Measurements from ENCODE around the gene RUNX1. TPM values are rescaled to one million over a fixed set of nuclear protein-coding genes. Genes with fewer than 3 reads are reported as not detected.

RUNX1 gene
- total RNA-seq, 1 donor from 2014 or later = 121 TPM

- peaks cover 89% of the 10 kb centered on the region for H3K36me3 Mint-ChIP-seq (ENCODE audit: low read depth)
- H3K9me3 Mint-ChIP-seq = no peaks in the 10 kb centered on the region
- no peaks in the 10 kb centered on the region for H3K27me3 Mint-ChIP-seq (ENCODE audit: low read depth)
- H3K4me3 Mint-ChIP-seq (ENCODE audit: low read depth) = no peak overlapping the region
- H3K4me1 Mint-ChIP-seq (ENCODE audit: low read depth) = peaks cover 26% of the 10 kb centered on the region
- H3K27ac Mint-ChIP-seq = peak overlapping the region; percentile 52
- DNase-seq (ENCODE audit: low spot score) = no peak
- intact Hi-C loops (cut with micrococcal nuclease) = no loop called here
Observed at GRCh38 chr21:34852448-34852847, 196.7 kb downstream of the RUNX1 start.

- no peaks in the 10 kb centered on the region for H3K27me3 Mint-ChIP-seq (ENCODE audit: low read depth)
- no peak overlapping the region for H3K4me3 Mint-ChIP-seq (ENCODE audit: low read depth)
- peaks cover 42% of the 10 kb centered on the region for H3K4me1 Mint-ChIP-seq (ENCODE audit: low read depth)
- H3K9me3 Mint-ChIP-seq = no peaks in the 10 kb centered on the region
- no peak for DNase-seq (ENCODE audit: low spot score)
- H3K36me3 Mint-ChIP-seq (ENCODE audit: low read depth) = peaks cover 86% of the 10 kb centered on the region
- intact Hi-C loops (cut with micrococcal nuclease) = no loop called here
- no peak overlapping the region for H3K27ac Mint-ChIP-seq
Observed at GRCh38 chr21:34850166-34850690, 198.9 kb downstream of the RUNX1 start.

- no peaks in the 10 kb centered on the region for H3K9me3 Mint-ChIP-seq
- H3K27ac Mint-ChIP-seq = no peak overlapping the region
- H3K36me3 Mint-ChIP-seq (ENCODE audit: low read depth) = peaks cover 80% of the 10 kb centered on the region
- H3K4me3 Mint-ChIP-seq (ENCODE audit: low read depth) = peak overlapping the region; percentile 15
- intact Hi-C loops (cut with micrococcal nuclease) = loop anchor here (5.0 to 10.0 kb wide), 2 partner anchors 36 to 102 kb away; no protein-coding TSS in a partner anchor
- no peaks in the 10 kb centered on the region for H3K27me3 Mint-ChIP-seq (ENCODE audit: low read depth)
- peaks cover 49% of the 10 kb centered on the region for H3K4me1 Mint-ChIP-seq (ENCODE audit: low read depth)
- no peak for DNase-seq (ENCODE audit: low spot score)
Observed at GRCh38 chr21:34846601-34847112, 202.4 kb downstream of the RUNX1 start.

- peak; percentile 70 for DNase-seq (ENCODE audit: low spot score)
- H3K9me3 Mint-ChIP-seq = no peaks in the 10 kb centered on the region
- H3K36me3 Mint-ChIP-seq (ENCODE audit: low read depth) = peaks cover 76% of the 10 kb centered on the region
- peaks cover 43% of the 10 kb centered on the region for H3K4me1 Mint-ChIP-seq (ENCODE audit: low read depth)
- intact Hi-C loops (cut with micrococcal nuclease) = loop anchor here (2.0 to 10.0 kb wide), 3 partner anchors 37 to 101 kb away; no protein-coding TSS in a partner anchor
- H3K4me3 Mint-ChIP-seq (ENCODE audit: low read depth) = peak overlapping the region; percentile 35
- H3K27me3 Mint-ChIP-seq (ENCODE audit: low read depth) = no peaks in the 10 kb centered on the region
- peak overlapping the region; percentile 47 for H3K27ac Mint-ChIP-seq
Observed at GRCh38 chr21:34845521-34846451, 203.3 kb downstream of the RUNX1 start.

DNA sequence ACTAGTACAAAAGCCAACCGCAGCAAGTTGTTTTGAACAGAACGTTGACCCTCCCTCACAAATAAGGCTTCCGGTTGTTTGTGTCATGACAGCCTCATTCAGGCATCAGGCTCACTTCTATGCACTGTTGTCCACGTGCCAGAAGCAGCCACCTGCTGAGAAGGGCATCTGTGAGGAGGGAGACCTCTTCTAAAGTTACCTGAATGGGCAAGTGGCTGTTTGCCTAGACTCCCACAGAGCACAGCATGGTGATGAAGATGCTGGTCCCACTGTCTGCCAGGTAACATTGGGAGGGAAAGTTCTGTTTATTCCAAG, 204.2 kb downstream of the RUNX1 start:
- Mint-ChIP-seq H3K36me3 (ENCODE audit: low read depth) (peaks cover 76% of the 10 kb centered on the region), H3K27ac (no peak overlapping the region), H3K4me1 (ENCODE audit: low read depth) (peaks cover 51% of the 10 kb centered on the region), H3K9me3 (no peaks in the 10 kb centered on the region), H3K27me3 (ENCODE audit: low read depth) (no peaks in the 10 kb centered on the region), H3K4me3 (ENCODE audit: low read depth) (no peak overlapping the region)
- no peak for DNase-seq (ENCODE audit: low spot score)
- intact Hi-C loops (cut with micrococcal nuclease) = loop anchor here (2.0 to 10.0 kb wide), 3 partner anchors 36 to 100 kb away; no protein-coding TSS in a partner anchor

- intact Hi-C loops (cut with micrococcal nuclease) = loop anchor here (2.0 to 10.0 kb wide), 2 partner anchors 35 to 99 kb away; no protein-coding TSS in a partner anchor
- Mint-ChIP-seq H3K4me3 (ENCODE audit: low read depth) (no peak overlapping the region), H3K27ac (peak overlapping the region; percentile 34)
Observed at GRCh38 chr21:34844013-34844923, 204.8 kb downstream of the RUNX1 start.

GRCh38 chr21:34843562-34843961, 205.5 kb downstream of the RUNX1 start:
- no peaks in the 10 kb centered on the region for H3K9me3 Mint-ChIP-seq
- no peaks in the 10 kb centered on the region for H3K27me3 Mint-ChIP-seq (ENCODE audit: low read depth)
- intact Hi-C loops (cut with micrococcal nuclease) = loop anchor here (10.0 kb wide), 1 partner anchor 99 kb away; no protein-coding TSS in a partner anchor
- H3K36me3 Mint-ChIP-seq (ENCODE audit: low read depth) = peaks cover 81% of the 10 kb centered on the region
- no peak for DNase-seq (ENCODE audit: low spot score)
- H3K4me3 Mint-ChIP-seq (ENCODE audit: low read depth) = no peak overlapping the region
- peaks cover 61% of the 10 kb centered on the region for H3K4me1 Mint-ChIP-seq (ENCODE audit: low read depth)
- H3K27ac Mint-ChIP-seq = no peak overlapping the region

More at GRCh38 chr21:34844013-34844923, 204.8 kb downstream of the RUNX1 start:
- peaks cover 77% of the 10 kb centered on the region for H3K36me3 Mint-ChIP-seq (ENCODE audit: low read depth)
- no peaks in the 10 kb centered on the region for H3K9me3 Mint-ChIP-seq
- peaks cover 57% of the 10 kb centered on the region for H3K4me1 Mint-ChIP-seq (ENCODE audit: low read depth)
- H3K27me3 Mint-ChIP-seq (ENCODE audit: low read depth) = no peaks in the 10 kb centered on the region
- DNase-seq (ENCODE audit: low spot score) = no peak

DNA sequence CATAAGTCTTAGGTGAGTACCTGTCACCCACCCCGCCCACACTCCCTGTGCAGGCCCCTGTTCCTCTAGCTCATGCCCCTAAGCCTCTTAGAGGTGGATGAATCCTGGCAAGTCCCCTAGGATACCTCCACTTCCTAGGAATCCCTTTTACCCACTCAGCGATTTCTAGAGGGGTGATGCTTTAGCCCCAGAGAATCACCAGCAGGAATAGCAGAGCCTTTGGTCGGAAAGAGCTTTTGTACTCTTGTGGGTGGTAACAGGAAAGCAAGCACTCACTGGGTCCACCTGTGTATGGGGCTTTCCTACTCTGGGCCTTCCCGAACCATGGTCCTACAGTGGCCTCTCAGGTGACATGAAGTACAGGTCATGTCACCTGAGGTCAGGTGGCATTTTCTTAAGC, 207.9 kb downstream of the RUNX1 start:
- Mint-ChIP-seq H3K4me3 (ENCODE audit: low read depth) (no peak overlapping the region), H3K4me1 (ENCODE audit: low read depth) (peaks cover 64% of the 10 kb centered on the region), H3K36me3 (ENCODE audit: low read depth) (peaks cover 78% of the 10 kb centered on the region), H3K9me3 (no peaks in the 10 kb centered on the region), H3K27ac (no peak overlapping the region), H3K27me3 (ENCODE audit: low read depth) (no peaks in the 10 kb centered on the region)
- intact Hi-C loops (cut with micrococcal nuclease) = loop anchor here (10.0 kb wide), 1 partner anchor 96 kb away; no protein-coding TSS in a partner anchor
- DNase-seq (ENCODE audit: low spot score) = no peak

DNA sequence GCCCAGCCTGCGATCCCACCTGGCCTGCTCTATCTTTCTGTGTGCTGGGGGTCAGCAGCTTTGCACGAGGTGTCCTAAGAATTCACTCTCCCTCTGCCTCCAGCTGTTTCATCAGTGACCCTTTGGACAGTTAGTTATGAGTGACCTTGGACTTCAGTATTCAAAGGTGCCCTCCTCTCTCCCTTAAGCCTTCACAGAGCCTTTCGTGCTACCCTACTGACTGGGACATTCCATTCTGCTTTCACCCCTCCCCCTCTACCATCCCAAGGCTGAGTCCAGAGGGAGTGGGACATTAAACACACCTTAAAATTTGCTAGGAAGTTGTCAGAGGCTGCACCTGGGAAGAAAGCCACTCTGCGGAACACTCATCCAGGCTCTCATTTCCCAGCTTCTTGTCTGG, 208.4 kb downstream of the RUNX1 start:
- H3K27ac Mint-ChIP-seq = no peak overlapping the region
- peaks cover 81% of the 10 kb centered on the region for H3K36me3 Mint-ChIP-seq (ENCODE audit: low read depth)
- intact Hi-C loops (cut with micrococcal nuclease) = loop anchor here (10.0 kb wide), 1 partner anchor 96 kb away; no protein-coding TSS in a partner anchor
- no peak overlapping the region for H3K4me3 Mint-ChIP-seq (ENCODE audit: low read depth)
- DNase-seq (ENCODE audit: low spot score) = no peak
- H3K4me1 Mint-ChIP-seq (ENCODE audit: low read depth) = peaks cover 64% of the 10 kb centered on the region
- no peaks in the 10 kb centered on the region for H3K27me3 Mint-ChIP-seq (ENCODE audit: low read depth)
- H3K9me3 Mint-ChIP-seq = no peaks in the 10 kb centered on the region

DNA sequence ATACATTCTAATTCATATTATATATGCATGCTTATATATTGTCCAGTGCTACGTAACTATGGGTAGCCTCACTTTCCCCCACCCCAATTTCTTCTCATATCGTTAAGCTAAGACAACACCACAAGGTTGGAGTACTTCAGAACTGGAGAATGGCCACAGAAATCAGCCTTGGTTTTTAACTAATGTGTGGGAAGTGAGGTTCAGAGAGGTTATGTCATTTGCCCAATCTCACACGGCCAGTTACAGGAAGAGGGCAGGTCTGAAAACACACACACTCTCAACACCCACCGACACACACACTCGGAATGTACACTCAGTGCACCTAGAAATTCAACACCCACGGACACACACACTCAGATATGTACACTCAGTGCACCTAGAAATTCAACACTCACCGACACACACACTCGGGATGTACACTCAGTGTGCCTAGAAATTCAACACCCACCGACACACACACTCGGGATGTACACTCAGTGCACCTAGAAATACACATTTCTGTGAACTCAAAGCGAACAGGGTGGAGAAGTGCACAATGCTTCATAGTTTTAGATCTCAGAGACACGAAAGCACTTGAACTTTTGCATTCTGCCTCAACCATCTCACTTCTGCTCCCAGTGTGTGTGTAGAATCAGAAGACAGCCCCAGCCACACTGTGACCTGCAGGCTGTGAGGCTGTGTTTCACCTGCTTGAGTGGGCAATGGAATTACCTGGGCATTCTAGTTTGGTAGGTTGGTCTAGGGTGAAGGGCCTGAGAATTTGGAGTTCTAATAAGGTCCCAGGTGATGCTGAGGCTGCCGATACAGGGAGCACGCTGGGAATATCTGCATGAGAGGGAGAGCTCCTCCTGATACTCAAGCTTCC, 209.9 kb downstream of the RUNX1 start:
- Mint-ChIP-seq H3K4me1 (ENCODE audit: low read depth) (peaks cover 56% of the 10 kb centered on the region), H3K27ac (peak overlapping the region; percentile 9), H3K4me3 (ENCODE audit: low read depth) (no peak overlapping the region), H3K36me3 (ENCODE audit: low read depth) (peaks cover 80% of the 10 kb centered on the region), H3K9me3 (no peaks in the 10 kb centered on the region), H3K27me3 (ENCODE audit: low read depth) (no peaks in the 10 kb centered on the region)
- intact Hi-C loops (cut with micrococcal nuclease) = no loop called here
- DNase-seq (ENCODE audit: low spot score) = no peak

- H3K36me3 Mint-ChIP-seq (ENCODE audit: low read depth) = peaks cover 82% of the 10 kb centered on the region
Observed at GRCh38 chr21:34836933-34837505, 212.1 kb downstream of the RUNX1 start.

More at GRCh38 chr21:34836933-34837505, 212.1 kb downstream of the RUNX1 start:
- intact Hi-C loops (cut with micrococcal nuclease) = no loop called here
- peaks cover 52% of the 10 kb centered on the region for H3K4me1 Mint-ChIP-seq (ENCODE audit: low read depth)
- no peak overlapping the region for H3K4me3 Mint-ChIP-seq (ENCODE audit: low read depth)
- H3K9me3 Mint-ChIP-seq = no peaks in the 10 kb centered on the region
- no peak for DNase-seq (ENCODE audit: low spot score)
- no peaks in the 10 kb centered on the region for H3K27me3 Mint-ChIP-seq (ENCODE audit: low read depth)
- H3K27ac Mint-ChIP-seq = peak overlapping the region; percentile 50
